Ishikawa (cell line): Measurements from ENCODE around the gene KIF11.

Source experiments
- CEBPB ChIP-seq: IDR thresholded peaks from 2 replicates; pipeline ENCODE4 v1.6.1; 2012
- EP300 ChIP-seq: IDR thresholded peaks from 2 replicates; pipeline ENCODE4 v1.6.1; 2012; ENCODE audit warnings: borderline replicate concordance
- RAD21 ChIP-seq: IDR thresholded peaks from 2 replicates; pipeline ENCODE4 v1.6.1; 2012; ENCODE audit warnings: low read depth
- TAF1 ChIP-seq: IDR thresholded peaks from 2 replicates; pipeline ENCODE4 v1.6.1; 2012; ENCODE audit warnings: low read depth, mild to moderate bottlenecking
- TF ChIP-seq, protein P1 (sequence below): IDR thresholded peaks from 2 replicates; pipeline ENCODE4 v1.6.1; 2012
- TF ChIP-seq, protein P2 (sequence below): IDR thresholded peaks from 2 replicates; pipeline ENCODE4 v1.6.1; 2012; ENCODE audit warnings: low read depth, mild to moderate bottlenecking

DNA sequence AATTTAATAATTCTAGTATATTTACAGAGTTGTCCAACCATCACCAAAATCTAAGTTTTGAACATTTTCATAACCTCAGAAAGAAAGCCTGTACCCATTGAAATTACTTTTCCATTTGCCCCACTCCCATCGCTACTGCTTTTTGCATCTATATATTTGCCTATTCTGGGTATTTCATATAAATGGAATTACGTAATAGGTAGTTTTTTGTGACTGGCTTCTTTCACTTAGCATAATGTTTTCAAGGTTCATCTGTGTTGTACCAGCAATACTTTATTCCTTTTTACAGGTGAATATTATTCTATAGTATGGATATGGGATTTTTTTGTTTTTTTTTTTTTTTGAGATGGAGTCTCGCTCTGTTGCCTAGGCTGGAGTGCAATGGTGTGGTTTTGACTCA is 22.6 kb downstream of the KIF11 start:
- TF ChIP-seq, protein P1, sequence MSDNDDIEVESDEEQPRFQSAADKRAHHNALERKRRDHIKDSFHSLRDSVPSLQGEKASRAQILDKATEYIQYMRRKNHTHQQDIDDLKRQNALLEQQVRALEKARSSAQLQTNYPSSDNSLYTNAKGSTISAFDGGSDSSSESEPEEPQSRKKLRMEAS, result no peak
- no peak for TF ChIP-seq EP300
- TF ChIP-seq, protein P2, sequence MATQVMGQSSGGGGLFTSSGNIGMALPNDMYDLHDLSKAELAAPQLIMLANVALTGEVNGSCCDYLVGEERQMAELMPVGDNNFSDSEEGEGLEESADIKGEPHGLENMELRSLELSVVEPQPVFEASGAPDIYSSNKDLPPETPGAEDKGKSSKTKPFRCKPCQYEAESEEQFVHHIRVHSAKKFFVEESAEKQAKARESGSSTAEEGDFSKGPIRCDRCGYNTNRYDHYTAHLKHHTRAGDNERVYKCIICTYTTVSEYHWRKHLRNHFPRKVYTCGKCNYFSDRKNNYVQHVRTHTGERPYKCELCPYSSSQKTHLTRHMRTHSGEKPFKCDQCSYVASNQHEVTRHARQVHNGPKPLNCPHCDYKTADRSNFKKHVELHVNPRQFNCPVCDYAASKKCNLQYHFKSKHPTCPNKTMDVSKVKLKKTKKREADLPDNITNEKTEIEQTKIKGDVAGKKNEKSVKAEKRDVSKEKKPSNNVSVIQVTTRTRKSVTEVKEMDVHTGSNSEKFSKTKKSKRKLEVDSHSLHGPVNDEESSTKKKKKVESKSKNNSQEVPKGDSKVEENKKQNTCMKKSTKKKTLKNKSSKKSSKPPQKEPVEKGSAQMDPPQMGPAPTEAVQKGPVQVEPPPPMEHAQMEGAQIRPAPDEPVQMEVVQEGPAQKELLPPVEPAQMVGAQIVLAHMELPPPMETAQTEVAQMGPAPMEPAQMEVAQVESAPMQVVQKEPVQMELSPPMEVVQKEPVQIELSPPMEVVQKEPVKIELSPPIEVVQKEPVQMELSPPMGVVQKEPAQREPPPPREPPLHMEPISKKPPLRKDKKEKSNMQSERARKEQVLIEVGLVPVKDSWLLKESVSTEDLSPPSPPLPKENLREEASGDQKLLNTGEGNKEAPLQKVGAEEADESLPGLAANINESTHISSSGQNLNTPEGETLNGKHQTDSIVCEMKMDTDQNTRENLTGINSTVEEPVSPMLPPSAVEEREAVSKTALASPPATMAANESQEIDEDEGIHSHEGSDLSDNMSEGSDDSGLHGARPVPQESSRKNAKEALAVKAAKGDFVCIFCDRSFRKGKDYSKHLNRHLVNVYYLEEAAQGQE, result no peak
- no peak for TF ChIP-seq TAF1
- 0 out of 2 replicates have a peak, but pooled peaks have one; percentile 9 for TF ChIP-seq CEBPB
- no peak for TF ChIP-seq RAD21
